Endothelial cell of umbilical vein (primary cell): ENCODE data around the gene CDC42BPG. TPM values are rescaled to one million over a fixed set of nuclear protein-coding genes. Genes with fewer than 3 reads are reported as not detected.
A peak's percentile ranks its signal among the peaks of the same experiment; 100 is the strongest.

ENCODE experiments used
- BruUV-seq: library from RNA; stranded (reverse); fragments of 400-500 nt; replicated peaks from 2 replicates; lab custom pipeline; 2021; lab: Mats Ljungman, UMichigan
- CTCF ChIA-PET: fragments of 300-600, 350-600 bp; sonication (Branson Sonifier 250); formaldehyde crosslinking; loops from one replicate; lab custom pipeline; 2021; ENCODE audit warnings: antibody characterized with exemption, inconsistent platforms; lab: Charles Lee
- POLR2A ChIA-PET: fragments of 300-600, 350-600 bp; sonication (Branson Sonifier 250); formaldehyde crosslinking; loops from one replicate; lab custom pipeline; 2021; ENCODE audit warnings: antibody characterized with exemption, inconsistent platforms; lab: Charles Lee
- DNase-seq: peaks from one replicate; pipeline ENCODE4 v3.0.0-alpha.2; 2011; ENCODE audit warnings: low read depth, low spot score
- FAIRE-seq: peaks from 2 replicates; lab custom pipeline; 2011; peaks lifted over from hg19 to GRCh38; lab: Jason Lieb, UNC
- H2AFZ ChIP-seq: 2 replicates; pipeline ENCODE4 v1.6.0; 2012; ENCODE audit warnings: low read depth, low read length, control low read depth, inconsistent platforms
- H3K27ac ChIP-seq: 2 replicates; pipeline ENCODE4 v1.5.1; 2011; ENCODE audit warnings: low read depth, mild to moderate bottlenecking, control low read depth, low read length, moderate library complexity; ENCODE audit not compliant: insufficient read depth
- H3K27me3 ChIP-seq, 2 experiments: 2 replicates each; pipeline versions ENCODE4 v1.6.0 to v1.6.1; 2011; ENCODE audit warnings: low read length in 2 of 2, mixed read lengths in 1 of 2; ENCODE audit not compliant: control insufficient read depth in 2 of 2, insufficient read depth in 2 of 2
- H3K36me3 ChIP-seq, 2 experiments: 2 replicates in 1 of 2; 3 replicates in 1 of 2; pipeline ENCODE4 v1.5.1; 2011; ENCODE audit warnings: low read length in 2 of 2, mild to moderate bottlenecking in 1 of 2, moderate library complexity in 1 of 2; ENCODE audit not compliant: control insufficient read depth in 2 of 2, insufficient read depth in 2 of 2; ENCODE audit errors: extremely low read depth in 1 of 2
- H3K4me1 ChIP-seq: 3 replicates; pipeline ENCODE4 v1.5.1; 2011; ENCODE audit warnings: mild to moderate bottlenecking, low read length; ENCODE audit not compliant: control insufficient read depth, insufficient read depth; ENCODE audit errors: extremely low read depth
- H3K4me2 ChIP-seq: 2 replicates; pipeline ENCODE4 v1.6.1; 2011; ENCODE audit warnings: low read length, control low read depth, mixed read lengths; ENCODE audit not compliant: insufficient read depth
- H3K4me3 ChIP-seq, 3 experiments: fragments of 200-600 bp in 1 of 3; sonication (generic), shearing (Covaris generic) in 1 of 3; replicated peaks in 1 of 3; 2 replicates each; pipeline ENCODE4 v1.5.1; 2011 to 2016; ENCODE audit warnings: control low read depth in 3 of 3, low read length in 3 of 3, mild to moderate bottlenecking in 2 of 3, inconsistent platforms in 1 of 3, low read depth in 1 of 3, moderate library complexity in 1 of 3; ENCODE audit not compliant: insufficient read depth in 1 of 3
- H3K79me2 ChIP-seq: 2 replicates; pipeline ENCODE4 v1.6.0; 2012; ENCODE audit warnings: low read length, inconsistent platforms; ENCODE audit not compliant: control insufficient read depth, insufficient read depth
- H3K9ac ChIP-seq: replicated peaks from 2 replicates; pipeline ENCODE3; 2011; ENCODE audit warnings: low read length, control low read depth; ENCODE audit not compliant: insufficient read depth; ENCODE audit errors: extremely low read depth
- H3K9me1 ChIP-seq: replicated peaks from 3 replicates; pipeline ENCODE4 v1.6.0; 2011; ENCODE audit warnings: mild to moderate bottlenecking, low read length; ENCODE audit not compliant: control insufficient read depth, insufficient read depth; ENCODE audit errors: extremely low read depth
- H3K9me3 ChIP-seq: replicated peaks from 2 replicates; pipeline ENCODE4 v1.5.1; 2012; ENCODE audit warnings: low read length, inconsistent platforms; ENCODE audit not compliant: control insufficient read depth, insufficient read depth
- H4K20me1 ChIP-seq: replicated peaks from 2 replicates; pipeline ENCODE3; 2011; ENCODE audit warnings: mild to moderate bottlenecking, low read length; ENCODE audit not compliant: control insufficient read depth, insufficient read depth; ENCODE audit errors: extremely low read depth
- CTCF ChIP-seq, 2 donors: IDR thresholded peaks; 1 replicate in 1 of 2; 2 replicates in 1 of 2; pipeline ENCODE4 v1.5.1; 2011; ENCODE audit warnings: low read length in 2 of 2, mild to moderate bottlenecking in 2 of 2, moderate library complexity in 2 of 2, control low read depth in 1 of 2, inconsistent platforms in 1 of 2, low read depth in 1 of 2; ENCODE audit not compliant: insufficient read depth in 1 of 2; ENCODE audit errors: extremely low read depth in 1 of 2
- EZH2 ChIP-seq: IDR thresholded peaks from 2 replicates; pipeline ENCODE4 v1.6.1; 2012; ENCODE audit warnings: borderline replicate concordance, low read depth, mild to moderate bottlenecking, moderate library complexity, low read length, inconsistent platforms; ENCODE audit not compliant: severe bottlenecking
- FOS ChIP-seq: IDR thresholded peaks from 2 replicates; pipeline ENCODE4 v1.6.1; 2011; ENCODE audit warnings: mild to moderate bottlenecking, low read length, moderate library complexity, borderline replicate concordance; ENCODE audit not compliant: insufficient read depth
- GATA2 ChIP-seq: IDR thresholded peaks from 2 replicates; pipeline ENCODE4 v1.7.0; 2011; ENCODE audit warnings: low read depth, mild to moderate bottlenecking, moderate library complexity, mixed read lengths, low read length; ENCODE audit not compliant: insufficient read length, insufficient read depth
- JUN ChIP-seq: IDR thresholded peaks from 2 replicates; pipeline ENCODE4 v1.6.1; 2011; ENCODE audit warnings: borderline replicate concordance, low read depth; ENCODE audit not compliant: insufficient read length, insufficient read depth
- MAX ChIP-seq: IDR thresholded peaks from 2 replicates; pipeline ENCODE4 v1.6.1; 2011; ENCODE audit not compliant: insufficient read depth, insufficient read length
- MYC ChIP-seq: IDR thresholded peaks from one replicate; pipeline ENCODE4 v1.6.1; 2011; ENCODE audit warnings: mild to moderate bottlenecking, low read depth, low read length
- POLR2A ChIP-seq: IDR thresholded peaks from 2 replicates; pipeline ENCODE4 v1.6.1; 2012; ENCODE audit warnings: low read depth, mild to moderate bottlenecking, control low read depth, low read length
- POLR2AphosphoS5 ChIP-seq: IDR thresholded peaks from 2 replicates; pipeline ENCODE4 v1.6.1; 2012; ENCODE audit warnings: low read depth, mild to moderate bottlenecking, control low read depth, low read length, moderate library complexity; ENCODE audit not compliant: insufficient read depth
- dilution Hi-C: fragments of 300-500 bp; cut with MboI; formaldehyde crosslinking; loops from one replicate; pipeline ENCODE4 v1.15.0; 2019; ENCODE audit warnings: low sequenced_read_pairs; ENCODE audit not compliant: extremely low pct_ligation_motif_present
- intact Hi-C: fragments of 100-400 bp; cut with micrococcal nuclease; formaldehyde crosslinking; loops from one replicate; pipeline ENCODE4 v1.10.0; 2022
- polyA plus RNA-seq, 4 experiments: library from polyadenylated mRNA; depleted of rRNA in 3 of 4; stranded (reverse) in 3 of 4; unstranded in 1 of 4; fragments of >200 nt; gene quantifications; 2 replicates each; pipeline versions ENCODE4 v1.2.1 to v1.2.3, GENCODE V29; 2011 to 2012; ENCODE audit warnings: missing spikeins in 1 of 4
- total RNA-seq: library from RNA; stranded (reverse); gene quantifications from 2 replicates; pipeline ENCODE4 v1.2.3, GENCODE V29; 2021

CDC42BPG gene
- total and polyA plus RNA-seq, 2 donors (not counting 3 experiments of a cell fraction or from before 2014, with no cell fraction given): 0.19 to 0.42 TPM

- Histone ChIP-seq H3K27me3 (no peaks in the 10 kb centered on the region), H3K9me3 (no peaks in the 10 kb centered on the region), H4K20me1 (no peaks in the 10 kb centered on the region), H3K9ac (no peak overlapping the region), H3K27ac (no peak overlapping the region), H3K36me3 (peaks cover 0 to 17% of the 10 kb centered on the region in 2 experiments), H3K9me1 (no peaks in the 10 kb centered on the region), H3K4me1 (peaks cover 45% of the 10 kb centered on the region), H3K4me3 (no peak overlapping the region), H2AFZ (no peak overlapping the region), H3K4me2 (no peak overlapping the region), H3K79me2 (peaks cover 49% of the 10 kb centered on the region)
- FAIRE-seq: peak; percentile 43
- intact Hi-C loops (no loop called here), dilution Hi-C loops (no loop called here)
- DNase-seq: no peak
- BruUV-seq: no TSS peak
- POLR2A ChIA-PET: interaction anchor here (1.6 to 1.9 kb wide), 2 partner anchors 20 to 21 kb away, joined by 4 to 5 read pairs; partner anchors contain the start of gene EHD1
- no peak for TF ChIP-seq MAX
- no peak for TF ChIP-seq POLR2AphosphoS5
- TF ChIP-seq MYC: no peak
- TF ChIP-seq FOS: no peak
- TF ChIP-seq POLR2A: no peak
- no peak for TF ChIP-seq GATA2
- TF ChIP-seq EZH2: no peak
- no peak for TF ChIP-seq JUN
- no peak for TF ChIP-seq CTCF (IDR thresholded peaks at IDR 0.05; ENCODE audit: extremely low read depth in 1 of 2, insufficient read depth in 1 of 2, low read depth in 1 of 2, low read length in 2 of 2)
- CTCF ChIA-PET: interaction anchor here (1.5 to 9.1 kb wide), 6 partner anchors 9 to 29 kb away, joined by 3 to 101 read pairs (median 12); partner anchors contain the start of gene EHD1
These were observed 14.2 kb upstream of the CDC42BPG start for GRCh38 chr11:64858467-64859263.
